Measurements from ENCODE around the gene SFXN5. TPM values are rescaled to one million over a fixed set of nuclear protein-coding genes. Genes with fewer than 3 reads are reported as not detected.

SFXN5 gene
- polyA plus RNA-seq, 1 donor from 2014 or later = 5.8 TPM

DNA sequence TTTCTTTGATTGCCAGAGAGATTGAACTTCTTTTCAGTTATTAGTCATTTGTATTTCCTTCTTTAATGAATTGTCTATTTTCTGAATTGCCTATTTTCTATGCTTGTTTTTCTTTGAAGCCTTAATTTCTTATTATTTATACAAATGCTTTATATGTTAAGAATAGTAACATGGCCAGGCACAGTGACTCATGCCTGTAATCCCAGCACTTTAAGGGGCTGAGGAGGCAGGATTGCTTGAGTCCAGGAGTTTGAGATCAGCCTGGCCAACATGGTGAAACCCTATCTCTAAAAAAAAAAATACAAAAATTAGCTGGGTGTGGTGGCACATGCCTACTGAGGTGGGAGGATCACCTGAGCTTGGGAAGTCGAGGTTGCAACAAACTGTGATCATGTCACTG lies 45.9 kb upstream of the SFXN5 start:
- H3K4me2 ChIP-seq (ENCODE audit: low read length) = no peak overlapping the region

DNA sequence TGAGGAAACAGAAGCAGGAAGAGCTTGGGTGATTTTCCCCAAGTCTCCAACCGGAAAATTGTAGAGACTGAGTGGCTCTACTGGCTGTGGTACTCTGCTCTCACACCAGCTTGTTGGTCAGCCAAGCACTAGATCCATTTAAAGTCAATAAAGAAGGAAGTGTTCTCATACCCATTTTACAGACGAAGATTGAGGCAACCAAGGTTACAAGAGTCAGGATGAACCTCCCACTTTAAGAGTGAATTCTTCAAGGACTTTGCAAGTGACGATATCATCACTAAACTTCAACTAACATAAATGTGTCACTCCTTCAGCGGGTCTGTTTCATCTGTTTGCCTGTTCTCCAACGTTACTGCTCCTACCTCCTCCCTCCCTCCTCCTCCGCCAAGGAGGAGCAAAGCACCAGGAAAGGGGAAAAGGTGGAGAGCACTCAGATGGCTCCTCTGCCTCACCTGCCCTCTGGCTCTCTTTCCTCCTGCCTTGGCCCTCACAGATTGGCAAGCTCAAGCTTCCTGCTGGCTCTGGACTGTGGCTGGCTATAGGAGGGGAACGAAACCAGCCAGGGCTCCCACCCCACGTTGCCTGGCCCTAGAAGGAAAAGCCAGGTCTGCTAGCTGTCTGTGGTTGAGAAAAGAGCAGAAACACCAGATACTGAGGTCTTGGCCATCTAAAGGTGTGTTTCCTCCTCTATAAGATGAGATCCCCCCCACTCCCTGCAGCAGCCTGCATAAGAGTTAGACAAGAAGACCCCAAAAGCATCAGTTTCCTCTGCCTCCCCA lies 44.9 kb upstream of the SFXN5 start:
- no peaks in the 10 kb centered on the region for H3F3A ChIP-seq (ENCODE audit: insufficient read depth, low read length, poor library complexity, severe bottlenecking)
- TF ChIP-seq REST (IDR thresholded peaks at IDR 0.05; ENCODE audit: borderline replicate concordance) (no peak), SMC3 (conservative IDR thresholded peaks at IDR 0.05; ENCODE audit: poor library complexity) (no peak), TAF1 (IDR thresholded peaks at IDR 0.05; ENCODE audit: low read depth) (no peak)
- TF ChIP-seq, protein P1, sequence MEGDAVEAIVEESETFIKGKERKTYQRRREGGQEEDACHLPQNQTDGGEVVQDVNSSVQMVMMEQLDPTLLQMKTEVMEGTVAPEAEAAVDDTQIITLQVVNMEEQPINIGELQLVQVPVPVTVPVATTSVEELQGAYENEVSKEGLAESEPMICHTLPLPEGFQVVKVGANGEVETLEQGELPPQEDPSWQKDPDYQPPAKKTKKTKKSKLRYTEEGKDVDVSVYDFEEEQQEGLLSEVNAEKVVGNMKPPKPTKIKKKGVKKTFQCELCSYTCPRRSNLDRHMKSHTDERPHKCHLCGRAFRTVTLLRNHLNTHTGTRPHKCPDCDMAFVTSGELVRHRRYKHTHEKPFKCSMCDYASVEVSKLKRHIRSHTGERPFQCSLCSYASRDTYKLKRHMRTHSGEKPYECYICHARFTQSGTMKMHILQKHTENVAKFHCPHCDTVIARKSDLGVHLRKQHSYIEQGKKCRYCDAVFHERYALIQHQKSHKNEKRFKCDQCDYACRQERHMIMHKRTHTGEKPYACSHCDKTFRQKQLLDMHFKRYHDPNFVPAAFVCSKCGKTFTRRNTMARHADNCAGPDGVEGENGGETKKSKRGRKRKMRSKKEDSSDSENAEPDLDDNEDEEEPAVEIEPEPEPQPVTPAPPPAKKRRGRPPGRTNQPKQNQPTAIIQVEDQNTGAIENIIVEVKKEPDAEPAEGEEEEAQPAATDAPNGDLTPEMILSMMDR (IDR thresholded peaks at IDR 0.05; ENCODE audit: poor library complexity, severe bottlenecking) = no peak
- H3K36me3 ChIP-seq (ENCODE audit: insufficient read depth, low read length) = no peaks in the 10 kb centered on the region
- H3K27me3 ChIP-seq (ENCODE audit: insufficient read depth, low read depth, low read length) = peaks cover 6% of the 10 kb centered on the region
- H3K4me2 ChIP-seq (ENCODE audit: low read length) = no peak overlapping the region
- no peak overlapping the region for H3K4me3 ChIP-seq (ENCODE audit: low read length)
- no peak overlapping the region for H2AFZ ChIP-seq (ENCODE audit: low read depth, low read length)
- H3K9me3 ChIP-seq (ENCODE audit: low read length) = no peaks in the 10 kb centered on the region
- no peaks in the 10 kb centered on the region for H3K9me2 ChIP-seq (ENCODE audit: insufficient read depth, low read length)
- no peaks in the 10 kb centered on the region for H3K79me2 ChIP-seq (replicated peaks; ENCODE audit: insufficient read depth, low read length)
- H4K20me1 ChIP-seq (ENCODE audit: insufficient read depth) = no peaks in the 10 kb centered on the region
- no peak overlapping the region for H3K9ac ChIP-seq (ENCODE audit: low read length)
- H3K27ac ChIP-seq (ENCODE audit: low read length) = no peak overlapping the region

More for the DNA sequence above, 45.9 kb upstream of the SFXN5 start:
- no peaks in the 10 kb centered on the region for H3K9me2 ChIP-seq (ENCODE audit: insufficient read depth, low read length)
- H3K9me3 ChIP-seq (ENCODE audit: low read length) = no peaks in the 10 kb centered on the region
- H3K27ac ChIP-seq (ENCODE audit: low read length) = no peak overlapping the region
- no peak for TF ChIP-seq EZH2 (IDR thresholded peaks at IDR 0.05; ENCODE audit: borderline replicate concordance, insufficient read depth, low read length, poor library complexity, severe bottlenecking)
- no peak for TF ChIP-seq TAF1 (IDR thresholded peaks at IDR 0.05; ENCODE audit: low read depth)
- TF ChIP-seq MXI1 (conservative IDR thresholded peaks at IDR 0.05; ENCODE audit: poor library complexity, severe bottlenecking) = no peak
- no peaks in the 10 kb centered on the region for H3K27me3 ChIP-seq (ENCODE audit: insufficient read depth, low read depth, low read length)
- no peaks in the 10 kb centered on the region for H3K36me3 ChIP-seq (ENCODE audit: insufficient read depth, low read length)
- no peak overlapping the region for H2AFZ ChIP-seq (ENCODE audit: low read depth, low read length)
- no peaks in the 10 kb centered on the region for H3F3A ChIP-seq (ENCODE audit: insufficient read depth, low read length, poor library complexity, severe bottlenecking)
- H3K9ac ChIP-seq (ENCODE audit: low read length) = no peak overlapping the region
- no peaks in the 10 kb centered on the region for H4K20me1 ChIP-seq (ENCODE audit: insufficient read depth)
- H3K79me2 ChIP-seq (replicated peaks; ENCODE audit: insufficient read depth, low read length) = no peaks in the 10 kb centered on the region
- no peak overlapping the region for H3K4me3 ChIP-seq (ENCODE audit: low read length)

DNA sequence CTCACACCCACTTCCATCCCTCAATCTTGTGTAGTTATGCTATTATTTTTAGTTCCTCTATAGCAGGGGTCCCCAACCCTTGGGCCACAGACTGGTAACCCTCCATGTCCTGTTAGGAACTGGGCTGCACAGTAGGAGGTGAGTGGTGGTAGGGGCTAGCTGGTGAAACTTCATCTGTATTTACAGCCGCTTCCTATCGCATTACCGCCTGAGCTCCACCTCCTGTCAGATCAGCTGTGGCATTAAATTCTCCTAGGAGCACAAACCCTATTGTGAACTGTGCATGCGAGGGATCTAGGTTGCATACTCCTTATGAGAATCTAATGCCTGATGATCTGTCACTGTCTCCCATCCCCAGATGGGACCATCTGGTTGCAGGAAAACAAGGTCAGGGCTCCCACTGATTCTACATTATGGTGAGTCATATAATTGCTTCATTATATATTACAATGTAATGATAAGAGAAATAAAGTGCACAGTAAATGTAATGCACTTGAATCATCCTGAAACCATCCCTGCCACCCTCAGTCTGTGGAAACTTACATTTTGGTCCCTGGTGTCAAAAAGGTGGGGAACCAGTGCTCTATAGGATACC lies 42.9 kb upstream of the SFXN5 start:
- Histone ChIP-seq H2AFZ (ENCODE audit: low read depth, low read length) (no peak overlapping the region), H3K36me3 (ENCODE audit: insufficient read depth, low read length) (no peaks in the 10 kb centered on the region), H3K4me3 (ENCODE audit: low read length) (no peak overlapping the region), H3K9me3 (ENCODE audit: low read length) (no peaks in the 10 kb centered on the region), H3K79me2 (replicated peaks; ENCODE audit: insufficient read depth, low read length) (peaks cover 8% of the 10 kb centered on the region), H3K27me3 (ENCODE audit: insufficient read depth, low read depth, low read length) (peaks cover 14% of the 10 kb centered on the region), H3K27ac (ENCODE audit: low read length) (no peak overlapping the region), H3K9ac (ENCODE audit: low read length) (no peak overlapping the region), H3K9me2 (ENCODE audit: insufficient read depth, low read length) (no peaks in the 10 kb centered on the region), H4K20me1 (ENCODE audit: insufficient read depth) (no peaks in the 10 kb centered on the region), H3K4me2 (ENCODE audit: low read length) (no peak overlapping the region), H3F3A (ENCODE audit: insufficient read depth, low read length, poor library complexity, severe bottlenecking) (no peaks in the 10 kb centered on the region)
- TF ChIP-seq REST (IDR thresholded peaks at IDR 0.05; ENCODE audit: borderline replicate concordance) = no peak
- TF ChIP-seq, protein P1 (IDR thresholded peaks at IDR 0.05; ENCODE audit: poor library complexity, severe bottlenecking) = no peak
- no peak for TF ChIP-seq RAD21 (conservative IDR thresholded peaks at IDR 0.05)
- TF ChIP-seq POLR2AphosphoS5 (IDR thresholded peaks at IDR 0.05) = no peak
- no peak for TF ChIP-seq SMC3 (conservative IDR thresholded peaks at IDR 0.05; ENCODE audit: poor library complexity)
- TF ChIP-seq TAF1 (IDR thresholded peaks at IDR 0.05; ENCODE audit: low read depth) = no peak
- TF ChIP-seq MXI1 (conservative IDR thresholded peaks at IDR 0.05; ENCODE audit: poor library complexity, severe bottlenecking) = no peak
- TF ChIP-seq EP300 (conservative IDR thresholded peaks at IDR 0.05; ENCODE audit: poor library complexity, severe bottlenecking) = no peak

Data from neural cell (in vitro differentiated cells).